Activated CD8-positive, alpha-beta T cell treated with anti-CD3 and anti-CD28 coated beads for 36 hours (primary cell): ENCODE measurements around the gene GDPD5. TPM values are rescaled to one million over a fixed set of nuclear protein-coding genes. Genes with fewer than 3 reads are reported as not detected.

ENCODE experiments used
- ATAC-seq: fragments of 200-7000 bp; cut with Tn5 transposase; one replicate; pipeline ENCODE4 v1.10.0; 2021; ENCODE audit warnings: mild to moderate bottlenecking, moderate library complexity
- CTCF ChIA-PET: fragments of 350-600 bp; sonication (Branson Sonifier 250); formaldehyde crosslinking; loops from one replicate; lab custom pipeline; 2021; ENCODE audit warnings: antibody characterized with exemption; lab: Charles Lee
- POLR2A ChIA-PET: fragments of 350-600 bp; sonication (Branson Sonifier 250); formaldehyde crosslinking; loops from one replicate; lab custom pipeline; 2021; ENCODE audit warnings: antibody characterized with exemption; lab: Charles Lee
- DNase-seq: peaks from one replicate; pipeline ENCODE4 v3.0.0-alpha.2; 2020
- H3K27ac Mint-ChIP-seq: one replicate; pipeline ENCODE4 v1.8.0; 2021; ENCODE audit warnings: mild to moderate bottlenecking, mixed read lengths
- H3K27me3 Mint-ChIP-seq: one replicate; pipeline ENCODE4 v1.8.0; 2021; ENCODE audit warnings: mixed read lengths
- H3K36me3 Mint-ChIP-seq: one replicate; pipeline ENCODE4 v1.8.0; 2021; ENCODE audit warnings: low read depth, mixed read lengths
- H3K4me1 Mint-ChIP-seq: one replicate; pipeline ENCODE4 v1.8.0; 2021; ENCODE audit warnings: low read depth, mixed read lengths
- H3K4me3 Mint-ChIP-seq: one replicate; pipeline ENCODE4 v1.8.0; 2021; ENCODE audit warnings: mild to moderate bottlenecking, moderate library complexity, mixed read lengths
- H3K9me3 Mint-ChIP-seq: one replicate; pipeline ENCODE4 v1.8.0; 2021; ENCODE audit warnings: mixed read lengths
- CTCF ChIP-seq: fragments of 200-600 bp; IDR thresholded peaks from one replicate; pipeline ENCODE4 v1.8.0; 2022; ENCODE audit warnings: antibody characterized with exemption, mild to moderate bottlenecking
- intact Hi-C: fragments of 100-400 bp; cut with micrococcal nuclease; formaldehyde crosslinking; loops from one replicate; pipeline ENCODE4 v1.10.0; 2022
- total RNA-seq, 2 experiments: library from RNA; stranded (reverse); gene quantifications; one replicate each; pipeline ENCODE4 v1.2.3, GENCODE V29; 2021

GDPD5 gene
- total RNA-seq, 2 experiments from 2014 or later = 7.8 to 11.0 TPM

- Mint-ChIP-seq H3K27me3 (peaks cover 30% of the 10 kb centered on the region), H3K27ac (no peak overlapping the region), H3K9me3 (no peaks in the 10 kb centered on the region), H3K4me3 (no peak overlapping the region), H3K36me3 (no peaks in the 10 kb centered on the region), H3K4me1 (peaks cover 6% of the 10 kb centered on the region)
- intact Hi-C loops = no loop called here
- POLR2A ChIA-PET = interaction anchor here (1.3 kb wide), 1 partner anchor 12 kb away, joined by 3 read pairs; no protein-coding TSS in a partner anchor
- no peak for TF ChIP-seq CTCF
- ATAC-seq (no peak), DNase-seq (no peak)
- CTCF ChIA-PET = interaction anchor here (1.1 to 3.6 kb wide), 3 partner anchors 9 to 97 kb away, joined by 3 to 16 read pairs (median 6); no protein-coding TSS in a partner anchor
Measured at GRCh38 chr11:75434886-75435570, 90.7 kb downstream of the GDPD5 start.

GRCh38 chr11:75434051-75434450, 91.7 kb downstream of the GDPD5 start:
- TF ChIP-seq CTCF = no peak
- H3K4me1 Mint-ChIP-seq = peaks cover 11% of the 10 kb centered on the region
- ChIA-PET POLR2A (interaction anchor here (0.8 to 1.3 kb wide), 2 partner anchors 11 to 27 kb away, joined by 3 read pairs; no protein-coding TSS in a partner anchor), CTCF (interaction anchor here (1.1 to 3.6 kb wide), 4 partner anchors 8 to 98 kb away, joined by 3 to 16 read pairs (median 6); partner anchors contain the start of gene GDPD5)
- H3K9me3 Mint-ChIP-seq = peaks cover 5% of the 10 kb centered on the region
- ATAC-seq (no peak), DNase-seq (no peak)
- peaks cover 35% of the 10 kb centered on the region for H3K27me3 Mint-ChIP-seq
- H3K4me3 Mint-ChIP-seq = no peak overlapping the region
- intact Hi-C loops = no loop called here
- no peak overlapping the region for H3K27ac Mint-ChIP-seq
- H3K36me3 Mint-ChIP-seq = peaks cover 3% of the 10 kb centered on the region

- no peak for DNase-seq
- no peak overlapping the region for H3K27ac Mint-ChIP-seq
- no peak for ATAC-seq
- ChIA-PET CTCF (interaction anchor here (1.1 to 3.6 kb wide), 4 partner anchors 8 to 98 kb away, joined by 3 to 16 read pairs (median 6); partner anchors contain the start of gene GDPD5), POLR2A (interaction anchor here (0.8 kb wide), 1 partner anchor 27 kb away, joined by 3 read pairs; no protein-coding TSS in a partner anchor)
- no peak for TF ChIP-seq CTCF
- intact Hi-C loops = no loop called here
- peaks cover 13% of the 10 kb centered on the region for H3K4me1 Mint-ChIP-seq
- H3K4me3 Mint-ChIP-seq = no peak overlapping the region
- peaks cover 6% of the 10 kb centered on the region for H3K9me3 Mint-ChIP-seq
- H3K36me3 Mint-ChIP-seq = peaks cover 3% of the 10 kb centered on the region
- H3K27me3 Mint-ChIP-seq = peaks cover 39% of the 10 kb centered on the region
Measured at GRCh38 chr11:75433443-75433842, 92.3 kb downstream of the GDPD5 start.

GRCh38 chr11:75432911-75433321, 92.8 kb downstream of the GDPD5 start, which contains the start of gene KLHL35:
KLHL35 (minus strand) TSS chr11:75433203; CDS start chr11:75430629, 2,574 bp downstream.
- Mint-ChIP-seq H3K27me3 (peaks cover 41% of the 10 kb centered on the region), H3K27ac (no peak within 1 kb of the TSS), H3K9me3 (peaks cover 6% of the 10 kb centered on the region), H3K4me1 (peaks cover 13% of the 10 kb centered on the region), H3K4me3 (no peak within 1 kb of the TSS), H3K36me3 (peaks cover 3% of the 10 kb centered on the region)
- CTCF ChIA-PET = interaction anchor here (0.8 kb wide), 1 partner anchor 12 kb away, joined by 5 read pairs; no protein-coding TSS in a partner anchor
- POLR2A ChIA-PET = interaction anchor here (1.0 to 1.6 kb wide), 3 partner anchors 20 to 33 kb away, joined by 3 to 5 read pairs (median 4); partner anchors contain the start of gene RPS3
- ATAC-seq (no peak), DNase-seq (no peak)
- no peak for TF ChIP-seq CTCF
- intact Hi-C loops = no loop called here
